Neuronal stem cell (in vitro differentiated cells): ENCODE measurements around the gene TAOK3.

Experiments used
- DNase-seq: peaks from one replicate; pipeline ENCODE4 v3.0.0-alpha.2; 2013; ENCODE audit warnings: low spot score
- H2AFZ ChIP-seq: one replicate; pipeline ENCODE4 v1.6.1; 2013; ENCODE audit warnings: mild to moderate bottlenecking, low read length, inconsistent platforms
- H2AK5ac ChIP-seq: 2 replicates; pipeline ENCODE4 v1.6.1; 2013; ENCODE audit warnings: low read depth, mild to moderate bottlenecking, inconsistent platforms, low read length, moderate library complexity, mixed read lengths
- H2BK120ac ChIP-seq: 2 replicates; pipeline ENCODE4 v1.6.1; 2013; ENCODE audit warnings: low read depth, mild to moderate bottlenecking, inconsistent platforms, low read length, moderate library complexity, mixed read lengths
- H2BK12ac ChIP-seq: one replicate; pipeline ENCODE4 v1.6.1; 2013; ENCODE audit warnings: low read length, inconsistent platforms
- H2BK15ac ChIP-seq: 2 replicates; pipeline ENCODE4 v1.6.1; 2013; ENCODE audit warnings: mild to moderate bottlenecking, low read length, inconsistent platforms, mixed read lengths
- H2BK5ac ChIP-seq: one replicate; pipeline ENCODE4 v1.6.1; 2013; ENCODE audit warnings: inconsistent platforms, mild to moderate bottlenecking, low read length, moderate library complexity
- H3K14ac ChIP-seq: one replicate; pipeline ENCODE4 v1.6.1; 2013; ENCODE audit warnings: low read length, inconsistent platforms
- H3K18ac ChIP-seq: 2 replicates; pipeline ENCODE4 v1.6.1; 2013; ENCODE audit warnings: low read length, inconsistent platforms
- H3K23ac ChIP-seq: 2 replicates; pipeline ENCODE4 v1.6.1; 2013; ENCODE audit warnings: low read depth, mild to moderate bottlenecking, mixed read lengths, low read length, inconsistent platforms; ENCODE audit not compliant: poor library complexity
- H3K27ac ChIP-seq: replicated peaks from 3 replicates; pipeline ENCODE4 v1.5.1; 2013; ENCODE audit warnings: low read length, inconsistent platforms
- H3K27me3 ChIP-seq, 3 experiments: 2 replicates each; pipeline ENCODE4 v1.6.1; 2013; ENCODE audit warnings: low read length in 3 of 3, mild to moderate bottlenecking in 2 of 3, inconsistent platforms in 1 of 3, low read depth in 1 of 3, mixed read lengths in 1 of 3, moderate library complexity in 1 of 3; ENCODE audit not compliant: control insufficient read depth in 3 of 3, insufficient read depth in 3 of 3
- H3K36me3 ChIP-seq, 2 donors: replicated peaks in 1 of 2; 2 replicates each; pipeline ENCODE4 v1.6.1; 2013; ENCODE audit warnings: low read length in 2 of 2; ENCODE audit not compliant: control insufficient read depth in 2 of 2, insufficient read depth in 2 of 2
- H3K4ac ChIP-seq: 2 replicates; pipeline ENCODE4 v1.6.1; 2013; ENCODE audit warnings: inconsistent platforms, mild to moderate bottlenecking, low read length, moderate library complexity
- H3K4me1 ChIP-seq, 2 donors: 1 replicate in 1 of 2; 2 replicates in 1 of 2; pipeline ENCODE4 v1.6.1; 2013; ENCODE audit warnings: low read length in 2 of 2, low read depth in 1 of 2; ENCODE audit not compliant: control insufficient read depth in 2 of 2, insufficient read depth in 1 of 2
- H3K4me2 ChIP-seq: one replicate; pipeline ENCODE4 v1.6.1; 2013; ENCODE audit warnings: mild to moderate bottlenecking, low read length, inconsistent platforms; ENCODE audit not compliant: insufficient read depth, poor library complexity, severe bottlenecking
- H3K4me3 ChIP-seq, 2 donors: 2 replicates each; pipeline ENCODE4 v1.5.1; 2013; ENCODE audit warnings: low read length in 2 of 2, mild to moderate bottlenecking in 2 of 2, inconsistent platforms in 1 of 2, moderate library complexity in 1 of 2
- H3K79me1 ChIP-seq: one replicate; pipeline ENCODE4 v1.6.1; 2013; ENCODE audit warnings: low read depth, mild to moderate bottlenecking, inconsistent platforms, low read length, moderate library complexity
- H3K9ac ChIP-seq: one replicate; pipeline ENCODE4 v1.6.1; 2013; ENCODE audit warnings: mild to moderate bottlenecking, low read depth, low read length, inconsistent platforms; ENCODE audit not compliant: poor library complexity
- H3K9me3 ChIP-seq, 2 donors: replicated peaks in 1 of 2; 2 replicates each; pipeline versions ENCODE3 to v1.6.1; 2013; ENCODE audit warnings: low read length in 2 of 2, mild to moderate bottlenecking in 2 of 2, inconsistent platforms in 1 of 2, low read depth in 1 of 2, mixed read lengths in 1 of 2, moderate library complexity in 1 of 2; ENCODE audit not compliant: control insufficient read depth in 2 of 2, insufficient read depth in 1 of 2
- H4K8ac ChIP-seq: one replicate; pipeline ENCODE4 v1.6.1; 2013; ENCODE audit warnings: low read depth, mild to moderate bottlenecking, inconsistent platforms, low read length, moderate library complexity
- H4K91ac ChIP-seq: one replicate; pipeline ENCODE4 v1.6.1; 2013; ENCODE audit warnings: low read length, low read depth, mild to moderate bottlenecking, inconsistent platforms; ENCODE audit not compliant: poor library complexity
- WGBS, 2 donors: extraction: QIAGEN DNeasy Blood & Tissue Kit; methylation state at CpG; one replicate each; pipeline ENCODE4 v1.1.7; 2013; ENCODE audit warnings: missing lambda C conversion rate in 2 of 2, mixed read lengths in 1 of 2; ENCODE audit not compliant: insufficient read length in 2 of 2, insufficient replicate concordance in 1 of 2; ENCODE audit errors: extremely low coverage in 2 of 2; 5-methylcytosine and 5-hydroxymethylcytosine counted together

The TAOK3 gene

DNA sequence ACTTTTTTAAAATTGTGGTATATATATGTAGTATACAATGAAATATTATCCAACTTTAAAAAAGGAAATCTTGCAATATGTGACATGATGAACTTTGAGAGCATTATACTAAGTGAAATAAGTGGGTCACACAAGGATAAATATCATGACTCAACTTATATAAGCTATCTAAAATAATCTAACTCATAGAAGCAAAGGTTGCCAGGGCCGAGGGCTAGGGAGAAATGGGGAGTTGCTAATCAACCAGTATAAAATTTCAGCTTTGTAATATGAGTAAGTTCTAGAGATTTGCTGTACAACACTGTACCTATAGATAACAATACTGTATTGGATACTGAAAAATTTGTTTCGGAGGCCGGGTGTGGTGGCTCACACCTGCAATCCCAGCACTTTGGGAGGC is 38.5 kb downstream of the TAOK3 start:
- Histone ChIP-seq H4K8ac (no peak overlapping the region), H2BK12ac (no peak overlapping the region), H2AK5ac (no peak overlapping the region), H3K27ac (no peak overlapping the region), H3K4me3 (no peak overlapping the region), H3K79me1 (no peaks in the 10 kb centered on the region), H2AFZ (no peak overlapping the region), H3K23ac (no peak overlapping the region), H3K4me2 (no peak overlapping the region), H2BK120ac (no peak overlapping the region), H3K36me3 (no peaks in the 10 kb centered on the region), H3K9ac (no peak overlapping the region), H3K27me3 (no peaks in the 10 kb centered on the region), H3K18ac (no peak overlapping the region), H3K9me3 (no peaks in the 10 kb centered on the region), H3K14ac (no peak overlapping the region), H3K4me1 (no peaks in the 10 kb centered on the region), H4K91ac (no peak overlapping the region), H2BK5ac (no peak overlapping the region), H2BK15ac (no peak overlapping the region), H3K4ac (no peak overlapping the region)
- DNase-seq: no peak
- no CpG with 5 or more reads among the region's 3 CpGs for WGBS, 2 donors

DNA sequence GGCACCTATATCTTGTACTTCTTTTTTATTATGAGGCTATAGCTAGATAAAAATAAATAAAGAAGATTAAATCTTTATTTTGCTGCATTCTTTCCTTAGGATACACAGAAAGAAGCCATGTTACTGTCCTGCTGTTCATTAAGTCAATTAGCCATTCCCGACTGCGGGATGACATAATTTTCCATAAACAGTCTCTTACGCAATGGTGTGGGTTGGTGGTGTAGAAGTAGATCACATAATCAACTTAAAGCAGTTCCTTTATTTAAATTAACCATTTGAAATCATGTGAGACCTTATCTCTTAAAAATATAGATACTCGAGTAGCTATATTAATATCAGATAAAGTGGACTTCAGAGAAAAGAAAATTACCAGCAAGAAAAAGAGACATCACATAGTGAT is 40.2 kb downstream of the TAOK3 start:
- no peak for DNase-seq
- Histone ChIP-seq H3K27ac (no peak overlapping the region), H2AK5ac (no peak overlapping the region), H3K14ac (no peak overlapping the region), H2BK120ac (no peak overlapping the region), H3K79me1 (no peaks in the 10 kb centered on the region), H2AFZ (no peak overlapping the region), H3K18ac (no peak overlapping the region), H2BK15ac (no peak overlapping the region), H3K9me3 (no peaks in the 10 kb centered on the region), H3K4me2 (no peak overlapping the region), H3K23ac (no peak overlapping the region), H2BK5ac (no peak overlapping the region), H4K91ac (no peak overlapping the region), H3K9ac (no peak overlapping the region), H3K36me3 (no peaks in the 10 kb centered on the region), H3K4me1 (no peaks in the 10 kb centered on the region), H3K27me3 (no peaks in the 10 kb centered on the region), H2BK12ac (no peak overlapping the region), H3K4ac (no peak overlapping the region), H3K4me3 (no peak overlapping the region), H4K8ac (no peak overlapping the region)
- no CpG with 5 or more reads among the region's 4 CpGs for WGBS, 2 donors

DNA sequence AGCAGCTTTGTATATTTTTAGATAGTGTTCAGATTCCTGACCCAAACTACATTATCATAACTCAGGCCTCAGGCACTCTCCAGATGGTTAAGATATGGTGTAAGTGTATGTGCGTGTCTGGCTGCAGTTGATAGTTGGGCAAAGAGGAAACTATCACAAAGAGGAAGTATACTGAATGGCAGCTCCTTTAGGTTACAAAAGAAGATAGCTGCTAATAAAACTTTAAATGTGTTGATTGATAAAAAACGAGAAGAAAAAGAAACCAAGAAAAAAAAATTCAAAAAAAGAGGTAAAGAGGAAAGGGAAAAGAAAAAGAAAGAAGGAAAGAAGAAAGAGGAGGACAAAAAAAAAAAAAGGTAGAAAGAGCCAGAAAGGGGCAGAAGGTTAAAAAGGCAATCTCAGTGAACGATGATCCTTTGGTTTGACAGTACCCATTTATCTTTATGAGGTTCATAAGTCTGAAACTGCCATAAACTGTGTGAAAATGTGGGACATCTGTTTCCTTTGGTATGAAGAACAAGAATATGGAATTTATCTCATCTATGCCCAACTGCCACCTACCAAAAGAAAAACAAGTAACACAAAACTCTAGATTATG is 42.2 kb downstream of the TAOK3 start:
- Histone ChIP-seq H2BK12ac (no peak overlapping the region), H3K27me3 (no peaks in the 10 kb centered on the region), H4K91ac (no peak overlapping the region), H3K36me3 (no peaks in the 10 kb centered on the region), H2AK5ac (no peak overlapping the region), H4K8ac (no peak overlapping the region), H3K27ac (no peak overlapping the region), H3K9ac (no peak overlapping the region), H3K4me3 (no peak overlapping the region), H3K18ac (no peak overlapping the region), H3K14ac (no peak overlapping the region), H2AFZ (no peak overlapping the region), H2BK15ac (no peak overlapping the region), H2BK5ac (no peak overlapping the region), H2BK120ac (no peak overlapping the region), H3K4ac (no peak overlapping the region), H3K9me3 (no peaks in the 10 kb centered on the region), H3K23ac (no peak overlapping the region), H3K79me1 (no peaks in the 10 kb centered on the region), H3K4me2 (no peak overlapping the region), H3K4me1 (no peaks in the 10 kb centered on the region)
- no CpG with 5 or more reads among the region's 3 CpGs for WGBS, 2 donors
- no peak for DNase-seq

- H3K23ac ChIP-seq: no peak overlapping the region
- no peak overlapping the region for H3K27ac ChIP-seq
- H3K27me3 ChIP-seq: no peaks in the 10 kb centered on the region
- H2AK5ac ChIP-seq: no peak overlapping the region
- no peak overlapping the region for H4K8ac ChIP-seq
- no peak overlapping the region for H3K14ac ChIP-seq
- no peaks in the 10 kb centered on the region for H3K36me3 ChIP-seq
- no peak overlapping the region for H3K9ac ChIP-seq
- WGBS, 2 donors: no CpG with 5 or more reads among the region's 3 CpGs
- H3K4me3 ChIP-seq: no peak overlapping the region
- no peak overlapping the region for H2BK120ac ChIP-seq
- H3K4ac ChIP-seq: no peak overlapping the region
- H3K9me3 ChIP-seq: no peaks in the 10 kb centered on the region
- H2BK5ac ChIP-seq: no peak overlapping the region
- H3K4me1 ChIP-seq: no peaks in the 10 kb centered on the region
- no peak overlapping the region for H2BK12ac ChIP-seq
- H2BK15ac ChIP-seq: no peak overlapping the region
- no peak overlapping the region for H2AFZ ChIP-seq
- H3K4me2 ChIP-seq: no peak overlapping the region
- no peak for DNase-seq
- H4K91ac ChIP-seq: no peak overlapping the region
- H3K18ac ChIP-seq: no peak overlapping the region
- no peaks in the 10 kb centered on the region for H3K79me1 ChIP-seq
Observed at GRCh38 chr12:118328486-118329330, 44.0 kb downstream of the TAOK3 start.
